Prostate gland (tissue), 2 donors: ENCODE measurements around the gene CAMK2D.

ENCODE experiments used
- POLR2A ChIP-seq: fragments of 450-650 bp; IDR thresholded peaks from one replicate; pipeline ENCODE4 v1.6.1; 2016; ENCODE audit warnings: antibody characterized with exemption, mild to moderate bottlenecking
- TF ChIP-seq, protein P1 (sequence below), 4 experiments: fragments of 200-600 bp in 2 of 4; fragments of 450-650 bp in 2 of 4; sonication (generic) in 2 of 4; IDR thresholded peaks; 1 replicate in 3 of 4; 2 replicates in 1 of 4; pipeline ENCODE4 v1.5.1; 2016 to 2019; ENCODE audit warnings: antibody characterized with exemption in 4 of 4, mild to moderate bottlenecking in 2 of 4, moderate library complexity in 2 of 4

DNA sequence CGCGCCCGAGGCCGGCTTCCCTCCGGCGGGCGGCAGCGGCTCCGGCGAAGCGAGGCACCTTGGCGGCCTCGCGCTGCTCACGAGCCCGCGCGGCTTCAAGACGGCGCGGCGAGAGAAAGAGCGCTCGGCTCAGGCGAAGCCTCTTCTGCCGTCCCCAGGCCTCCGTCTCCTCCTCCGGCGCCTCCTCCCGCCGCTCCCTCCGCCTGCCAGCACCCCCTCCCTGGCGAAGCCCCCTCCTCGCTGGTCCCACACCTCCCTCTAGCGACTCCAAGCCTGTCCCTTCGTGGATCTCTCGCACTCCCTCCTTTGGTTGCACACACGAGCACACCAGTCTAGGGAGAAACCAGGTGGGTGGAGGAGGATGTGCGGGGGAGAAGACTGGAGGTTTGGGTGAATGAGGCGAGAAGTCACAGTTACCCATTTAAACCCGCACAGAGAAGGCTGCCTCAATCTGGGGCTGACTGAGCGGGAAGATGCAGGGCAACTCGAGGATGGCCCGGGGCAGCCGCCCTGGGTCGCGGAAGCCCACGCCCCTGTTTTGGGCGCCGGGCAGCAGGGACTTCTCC is at the start of gene CAMK2D:
- TF ChIP-seq, protein P1, sequence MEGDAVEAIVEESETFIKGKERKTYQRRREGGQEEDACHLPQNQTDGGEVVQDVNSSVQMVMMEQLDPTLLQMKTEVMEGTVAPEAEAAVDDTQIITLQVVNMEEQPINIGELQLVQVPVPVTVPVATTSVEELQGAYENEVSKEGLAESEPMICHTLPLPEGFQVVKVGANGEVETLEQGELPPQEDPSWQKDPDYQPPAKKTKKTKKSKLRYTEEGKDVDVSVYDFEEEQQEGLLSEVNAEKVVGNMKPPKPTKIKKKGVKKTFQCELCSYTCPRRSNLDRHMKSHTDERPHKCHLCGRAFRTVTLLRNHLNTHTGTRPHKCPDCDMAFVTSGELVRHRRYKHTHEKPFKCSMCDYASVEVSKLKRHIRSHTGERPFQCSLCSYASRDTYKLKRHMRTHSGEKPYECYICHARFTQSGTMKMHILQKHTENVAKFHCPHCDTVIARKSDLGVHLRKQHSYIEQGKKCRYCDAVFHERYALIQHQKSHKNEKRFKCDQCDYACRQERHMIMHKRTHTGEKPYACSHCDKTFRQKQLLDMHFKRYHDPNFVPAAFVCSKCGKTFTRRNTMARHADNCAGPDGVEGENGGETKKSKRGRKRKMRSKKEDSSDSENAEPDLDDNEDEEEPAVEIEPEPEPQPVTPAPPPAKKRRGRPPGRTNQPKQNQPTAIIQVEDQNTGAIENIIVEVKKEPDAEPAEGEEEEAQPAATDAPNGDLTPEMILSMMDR (IDR thresholded peaks at IDR 0.05): peak; percentile 63 to 88 (median 76)
- peak; percentile 70 for TF ChIP-seq POLR2A
